ENCODE data around the gene GPR18.

GPR18 gene

GRCh38 chr13:99290894-99291293 is 32.7 kb upstream of the GPR18 start:
- DNase-seq (ENCODE audit: low read depth), result no peak
- TF ChIP-seq, protein P1, sequence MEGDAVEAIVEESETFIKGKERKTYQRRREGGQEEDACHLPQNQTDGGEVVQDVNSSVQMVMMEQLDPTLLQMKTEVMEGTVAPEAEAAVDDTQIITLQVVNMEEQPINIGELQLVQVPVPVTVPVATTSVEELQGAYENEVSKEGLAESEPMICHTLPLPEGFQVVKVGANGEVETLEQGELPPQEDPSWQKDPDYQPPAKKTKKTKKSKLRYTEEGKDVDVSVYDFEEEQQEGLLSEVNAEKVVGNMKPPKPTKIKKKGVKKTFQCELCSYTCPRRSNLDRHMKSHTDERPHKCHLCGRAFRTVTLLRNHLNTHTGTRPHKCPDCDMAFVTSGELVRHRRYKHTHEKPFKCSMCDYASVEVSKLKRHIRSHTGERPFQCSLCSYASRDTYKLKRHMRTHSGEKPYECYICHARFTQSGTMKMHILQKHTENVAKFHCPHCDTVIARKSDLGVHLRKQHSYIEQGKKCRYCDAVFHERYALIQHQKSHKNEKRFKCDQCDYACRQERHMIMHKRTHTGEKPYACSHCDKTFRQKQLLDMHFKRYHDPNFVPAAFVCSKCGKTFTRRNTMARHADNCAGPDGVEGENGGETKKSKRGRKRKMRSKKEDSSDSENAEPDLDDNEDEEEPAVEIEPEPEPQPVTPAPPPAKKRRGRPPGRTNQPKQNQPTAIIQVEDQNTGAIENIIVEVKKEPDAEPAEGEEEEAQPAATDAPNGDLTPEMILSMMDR (conservative IDR thresholded peaks at IDR 0.05; ENCODE audit: low read depth, low read length), result no peak
- H3K4me3 ChIP-seq (ENCODE audit: low read depth, low read length), result no peak overlapping the region

GRCh38 chr13:99289674-99290337 is 31.6 kb upstream of the GPR18 start:
- H3K4me3 ChIP-seq (ENCODE audit: low read depth, low read length), result no peak overlapping the region
- DNase-seq (ENCODE audit: low read depth), result no peak
- TF ChIP-seq, protein P1 (conservative IDR thresholded peaks at IDR 0.05; ENCODE audit: low read depth, low read length), result no peak

- TF ChIP-seq, protein P1 (conservative IDR thresholded peaks at IDR 0.05; ENCODE audit: low read depth, low read length), result no peak
- H3K4me3 ChIP-seq (ENCODE audit: low read depth, low read length), result no peak overlapping the region
- DNase-seq (ENCODE audit: low read depth), result no peak
Measured at GRCh38 chr13:99289271-99289670, 31.1 kb upstream of the GPR18 start.

- TF ChIP-seq, protein P1 (conservative IDR thresholded peaks at IDR 0.05; ENCODE audit: low read depth, low read length), result no peak
- H3K4me3 ChIP-seq (ENCODE audit: low read depth, low read length), result no peak overlapping the region
- DNase-seq (ENCODE audit: low read depth), result no peak
Measured at GRCh38 chr13:99288089-99288488, 29.9 kb upstream of the GPR18 start.

DNA sequence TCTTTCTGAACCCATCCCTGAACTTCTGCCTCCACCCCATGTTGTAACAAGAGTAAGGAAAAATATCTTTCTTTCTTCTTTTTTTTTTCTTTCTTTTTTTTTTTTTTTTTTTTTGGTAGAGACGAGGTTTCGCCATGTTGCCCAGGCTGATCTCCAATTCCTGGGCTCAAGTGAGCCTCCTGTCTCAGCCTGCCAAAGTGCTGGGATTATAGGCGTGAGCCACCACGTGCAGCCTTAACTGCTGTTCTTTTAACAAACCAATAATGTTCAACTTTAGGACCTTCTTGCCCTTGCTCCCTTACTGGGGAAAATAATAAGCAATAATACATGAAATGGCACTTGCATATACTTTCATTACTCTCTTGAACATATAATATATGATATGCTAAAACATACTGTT is 29.4 kb upstream of the GPR18 start:
- TF ChIP-seq, protein P1 (conservative IDR thresholded peaks at IDR 0.05; ENCODE audit: low read depth, low read length), result no peak
- DNase-seq (ENCODE audit: low read depth), result no peak
- no peak overlapping the region for H3K4me3 ChIP-seq (ENCODE audit: low read depth, low read length)

DNA sequence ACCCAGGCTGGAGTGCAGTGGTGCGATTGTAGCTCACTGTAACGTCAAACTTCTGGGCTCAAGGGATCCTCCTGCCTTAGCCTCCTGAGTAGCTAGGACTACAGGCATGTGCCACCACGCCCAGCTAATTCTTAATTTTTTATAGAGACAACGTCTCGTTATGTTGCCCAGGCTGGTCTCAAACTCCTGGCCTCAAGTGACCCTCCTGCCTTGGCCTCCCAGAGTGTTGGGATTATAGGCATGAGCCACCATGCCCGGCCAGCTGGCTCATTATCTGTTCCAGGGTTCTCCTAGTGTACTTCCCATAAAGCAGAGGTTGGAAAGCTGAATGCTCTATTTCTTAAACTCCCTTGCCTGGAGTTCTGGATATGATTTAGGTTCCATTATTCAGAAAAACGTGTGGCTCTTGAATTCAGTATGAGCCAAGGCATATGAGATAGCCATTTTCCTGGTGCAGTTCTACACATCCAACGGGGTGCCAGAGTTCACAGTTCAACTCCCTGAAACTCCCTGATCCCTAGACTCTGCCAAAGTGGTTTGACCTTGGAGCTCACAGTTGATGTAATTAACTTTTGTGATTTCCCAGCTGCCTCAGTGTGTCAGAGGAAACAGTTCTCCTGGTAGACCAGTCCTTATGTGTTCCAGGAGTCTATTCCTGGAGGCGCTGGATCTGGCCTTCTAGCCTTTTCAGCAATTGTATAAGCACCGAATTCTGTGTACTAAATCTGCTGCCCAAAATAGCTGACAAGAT is 27.4 kb upstream of the GPR18 start:
- no peak for DNase-seq (ENCODE audit: low read depth)
- TF ChIP-seq, protein P1 (conservative IDR thresholded peaks at IDR 0.05; ENCODE audit: low read depth, low read length), result no peak
- H3K4me3 ChIP-seq (ENCODE audit: low read depth, low read length), result no peak overlapping the region
